OCI-LY7 (cell line): ENCODE measurements around the gene NTM. TPM values are rescaled to one million over a fixed set of nuclear protein-coding genes. Genes with fewer than 3 reads are reported as not detected.

Experiments used
- BruUV-seq: library from RNA; stranded (reverse); fragments of 400-500 nt; replicated peaks from 2 replicates; lab custom pipeline; 2021; lab: Mats Ljungman, UMichigan
- CTCF ChIA-PET: fragments of 300-600 bp; sonication (Branson Sonifier 250); formaldehyde crosslinking; loops from one replicate; lab custom pipeline; 2022; ENCODE audit warnings: antibody characterized with exemption; ENCODE audit not compliant: unreplicated experiment; lab: Charles Lee
- POLR2A ChIA-PET: fragments of 300-600 bp; sonication (Branson Sonifier 250); formaldehyde crosslinking; loops from one replicate; lab custom pipeline; 2022; ENCODE audit warnings: antibody characterized with exemption; lab: Charles Lee
- DNase-seq: peaks from one replicate; pipeline ENCODE4 v3.0.0-alpha.2; 2015; ENCODE audit warnings: low spot score
- H2AFZ ChIP-seq: fragments of 200-600 bp; sonication (generic), shearing (Covaris generic); 2 replicates; pipeline ENCODE4 v1.6.1; 2014; ENCODE audit warnings: mild to moderate bottlenecking, antibody characterized with exemption, low read length, moderate library complexity
- H3K27ac ChIP-seq: fragments of 200-600 bp; sonication (generic); 2 replicates; pipeline ENCODE4 v1.5.1; 2014; ENCODE audit warnings: mixed run types, low read depth, mild to moderate bottlenecking, moderate library complexity, low read length, inconsistent platforms; ENCODE audit not compliant: poor library complexity, severe bottlenecking
- H3K36me3 ChIP-seq: fragments of 200-600 bp; sonication (generic); 2 replicates; pipeline ENCODE4 v1.6.1; 2014; ENCODE audit warnings: mild to moderate bottlenecking, antibody characterized with exemption, low read length, moderate library complexity, mixed read lengths; ENCODE audit not compliant: insufficient read depth
- H3K4me1 ChIP-seq: fragments of 200-600 bp; sonication (generic); 2 replicates; pipeline ENCODE4 v1.5.1; 2014; ENCODE audit warnings: mild to moderate bottlenecking, low read length; ENCODE audit not compliant: insufficient read depth, poor library complexity, severe bottlenecking
- H3K4me2 ChIP-seq: fragments of 200-600 bp; sonication (generic); 2 replicates; pipeline ENCODE4 v1.6.1; 2014; ENCODE audit warnings: mild to moderate bottlenecking, low read length
- H3K4me3 ChIP-seq: fragments of 200-600 bp; sonication (generic); 2 replicates; pipeline ENCODE4 v1.5.1; 2014; ENCODE audit warnings: mild to moderate bottlenecking, low read depth, low read length; ENCODE audit not compliant: poor library complexity, severe bottlenecking
- H3K79me2 ChIP-seq: fragments of 200-600 bp; sonication (generic); 2 replicates; pipeline ENCODE4 v1.6.1; 2016; ENCODE audit warnings: low read depth, mild to moderate bottlenecking, low read length, moderate library complexity, mixed read lengths; ENCODE audit not compliant: insufficient read depth
- H3K9me2 ChIP-seq: fragments of 200-600 bp; sonication (generic); 2 replicates; pipeline ENCODE4 v1.6.1; 2016; ENCODE audit warnings: mild to moderate bottlenecking, low read length, mixed read lengths; ENCODE audit not compliant: insufficient read depth
- H3K9me3 ChIP-seq: fragments of 200-600 bp; sonication (generic); 2 replicates; pipeline ENCODE4 v1.6.1; 2014; ENCODE audit warnings: mild to moderate bottlenecking, mixed run types, low read length, mixed read lengths
- H4K20me1 ChIP-seq: fragments of 200-600 bp; sonication (generic); 2 replicates; pipeline ENCODE4 v1.6.1; 2014; ENCODE audit warnings: mild to moderate bottlenecking, antibody characterized with exemption, low read length, moderate library complexity, mixed read lengths; ENCODE audit not compliant: insufficient read depth
- CTCF ChIP-seq: fragments of 200-600 bp; sonication (generic); conservative IDR thresholded peaks from 2 replicates; pipeline ENCODE4 v1.5.1; 2014; ENCODE audit warnings: mild to moderate bottlenecking, antibody characterized with exemption, low read length, moderate library complexity, mixed read lengths
- EZH2phosphoT487 ChIP-seq: fragments of 200-600 bp; sonication (generic); IDR thresholded peaks from 2 replicates; pipeline ENCODE4 v1.6.1; 2018; ENCODE audit warnings: low read depth, borderline replicate concordance, mild to moderate bottlenecking, mixed run types, antibody characterized with exemption, low read length, moderate library complexity, mixed read lengths
- intact Hi-C: fragments of 100-400 bp; cut with micrococcal nuclease; formaldehyde crosslinking; loops from one replicate; pipeline ENCODE4 v1.10.0; 2022; ENCODE audit not compliant: unreplicated experiment
- total RNA-seq, 2 experiments: library from RNA; depleted of rRNA in 1 of 2; stranded (reverse); fragments of >200 nt in 1 of 2; shearing (Covaris generic) in 1 of 2; gene quantifications; 2 replicates each; pipeline ENCODE4 v1.2.3, GENCODE V29; 2014 to 2022

NTM gene
- total RNA-seq, 2 experiments from 2014 or later: not detected

GRCh38 chr11:131345406-131345805, 25.0 kb upstream of the NTM start:
- Histone ChIP-seq H3K9me2 (no peaks in the 10 kb centered on the region), H3K27ac (no peak overlapping the region), H3K4me1 (no peaks in the 10 kb centered on the region), H3K79me2 (no peaks in the 10 kb centered on the region), H3K9me3 (no peaks in the 10 kb centered on the region), H4K20me1 (no peaks in the 10 kb centered on the region), H3K4me2 (no peak overlapping the region), H3K4me3 (no peak overlapping the region), H3K36me3 (no peaks in the 10 kb centered on the region), H2AFZ (no peak overlapping the region)
- no peak for TF ChIP-seq EZH2phosphoT487
- no peak for TF ChIP-seq CTCF
- ChIA-PET CTCF (no interaction called here), POLR2A (no interaction called here)
- intact Hi-C loops: no loop called here
- BruUV-seq: no TSS peak
- no peak for DNase-seq

- Histone ChIP-seq H3K36me3 (no peaks in the 10 kb centered on the region), H4K20me1 (no peaks in the 10 kb centered on the region), H3K9me2 (no peaks in the 10 kb centered on the region), H3K4me3 (no peak overlapping the region), H3K4me2 (no peak overlapping the region), H3K79me2 (no peaks in the 10 kb centered on the region), H2AFZ (no peak overlapping the region), H3K27ac (no peak overlapping the region), H3K4me1 (no peaks in the 10 kb centered on the region), H3K9me3 (no peaks in the 10 kb centered on the region)
- ChIA-PET CTCF (no interaction called here), POLR2A (no interaction called here)
- no TSS peak for BruUV-seq
- DNase-seq: no peak
- intact Hi-C loops: no loop called here
- TF ChIP-seq EZH2phosphoT487 (no peak), CTCF (no peak)
Observed at GRCh38 chr11:131349368-131350086, 20.9 kb upstream of the NTM start.

- H3K79me2 ChIP-seq: no peaks in the 10 kb centered on the region
- BruUV-seq: no TSS peak
- no peak overlapping the region for H3K27ac ChIP-seq
- no peaks in the 10 kb centered on the region for H3K9me2 ChIP-seq
- H2AFZ ChIP-seq: no peak overlapping the region
- H3K4me3 ChIP-seq: no peak overlapping the region
- POLR2A ChIA-PET: no interaction called here
- intact Hi-C loops: no loop called here
- H4K20me1 ChIP-seq: no peaks in the 10 kb centered on the region
- no peaks in the 10 kb centered on the region for H3K4me1 ChIP-seq
- CTCF ChIA-PET: no interaction called here
- no peak for TF ChIP-seq CTCF
- no peak for TF ChIP-seq EZH2phosphoT487
- no peaks in the 10 kb centered on the region for H3K36me3 ChIP-seq
- H3K4me2 ChIP-seq: no peak overlapping the region
- no peak for DNase-seq
- H3K9me3 ChIP-seq: no peaks in the 10 kb centered on the region
Observed at GRCh38 chr11:131350872-131351271, 19.5 kb upstream of the NTM start.
